ENCODE data around the gene UNC93A. TPM values are rescaled to one million over a fixed set of nuclear protein-coding genes. Genes with fewer than 3 reads are reported as not detected.

Gene UNC93A
- total and polyA plus RNA-seq, 2 donors (not counting 3 experiments of a cell fraction or from before 2014, with no cell fraction given) = not detected

DNA sequence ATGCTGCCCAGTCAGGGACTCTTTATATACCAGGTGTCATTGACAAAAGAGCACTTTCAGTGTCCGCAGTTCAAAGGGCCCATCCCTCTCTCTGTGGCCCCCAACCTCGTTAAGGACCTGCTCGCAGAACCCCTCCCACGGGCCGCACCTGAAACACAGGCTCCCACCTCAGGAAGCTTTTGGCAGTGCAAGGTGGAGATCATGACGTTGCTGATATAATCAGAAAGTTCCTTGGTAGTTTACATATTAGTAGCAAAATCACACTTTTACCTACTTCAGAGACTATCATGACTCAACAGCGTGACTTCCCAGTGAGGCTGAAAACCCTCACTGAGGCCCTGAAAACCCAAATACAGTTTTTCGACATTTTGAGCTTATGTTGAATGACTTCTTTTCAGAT lies 37.9 kb downstream of the UNC93A start:
- dilution Hi-C loops (cut with MboI; ENCODE audit: extremely low pct_ligation_motif_present, low sequenced_read_pairs) = no loop called here
- Histone ChIP-seq H4K20me1 (replicated peaks; ENCODE audit: control insufficient read depth, extremely low read depth, insufficient read depth, low read length) (no peaks in the 10 kb centered on the region), H3K4me3 (replicated peaks in 1 of 3; ENCODE audit: insufficient read depth in 1 of 3, low read depth in 1 of 3, low read length in 3 of 3) (no peak overlapping the region), H3K4me1 (ENCODE audit: control insufficient read depth, extremely low read depth, insufficient read depth, low read length) (no peaks in the 10 kb centered on the region), H3K9me1 (replicated peaks; ENCODE audit: control insufficient read depth, extremely low read depth, insufficient read depth, low read length) (no peaks in the 10 kb centered on the region), H3K9ac (replicated peaks; ENCODE audit: extremely low read depth, insufficient read depth, low read length) (no peak overlapping the region), H3K36me3 (ENCODE audit: control insufficient read depth in 2 of 2, extremely low read depth in 1 of 2, insufficient read depth in 2 of 2, low read length in 2 of 2) (no peaks in the 10 kb centered on the region), H3K4me2 (ENCODE audit: insufficient read depth, low read length) (no peak overlapping the region), H3K9me3 (replicated peaks; ENCODE audit: control insufficient read depth, insufficient read depth, low read length) (no peaks in the 10 kb centered on the region), H2AFZ (ENCODE audit: low read depth, low read length) (no peak overlapping the region), H3K79me2 (ENCODE audit: control insufficient read depth, insufficient read depth, low read length) (no peaks in the 10 kb centered on the region), H3K27ac (ENCODE audit: insufficient read depth, low read depth, low read length) (no peak overlapping the region), H3K27me3 (ENCODE audit: control insufficient read depth in 2 of 2, insufficient read depth in 2 of 2, low read length in 2 of 2) (no peaks in the 10 kb centered on the region)
- POLR2A ChIA-PET = no interaction called here
- no peak for TF ChIP-seq POLR2A (IDR thresholded peaks at IDR 0.05; ENCODE audit: low read depth, low read length)
- TF ChIP-seq EZH2 (IDR thresholded peaks at IDR 0.05; ENCODE audit: borderline replicate concordance, low read depth, low read length, severe bottlenecking) = no peak
- no peak for TF ChIP-seq MYC (IDR thresholded peaks at IDR 0.05; ENCODE audit: low read depth, low read length)
- TF ChIP-seq, protein P1, sequence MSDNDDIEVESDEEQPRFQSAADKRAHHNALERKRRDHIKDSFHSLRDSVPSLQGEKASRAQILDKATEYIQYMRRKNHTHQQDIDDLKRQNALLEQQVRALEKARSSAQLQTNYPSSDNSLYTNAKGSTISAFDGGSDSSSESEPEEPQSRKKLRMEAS (IDR thresholded peaks at IDR 0.05; ENCODE audit: insufficient read depth, insufficient read length) = no peak
- TF ChIP-seq JUN (IDR thresholded peaks at IDR 0.05; ENCODE audit: borderline replicate concordance, insufficient read depth, insufficient read length, low read depth) = no peak
- TF ChIP-seq FOS (IDR thresholded peaks at IDR 0.05; ENCODE audit: borderline replicate concordance, insufficient read depth, low read length) = no peak
- no peak for TF ChIP-seq POLR2AphosphoS5 (IDR thresholded peaks at IDR 0.05; ENCODE audit: insufficient read depth, low read depth, low read length)
- TF ChIP-seq, protein P2, sequence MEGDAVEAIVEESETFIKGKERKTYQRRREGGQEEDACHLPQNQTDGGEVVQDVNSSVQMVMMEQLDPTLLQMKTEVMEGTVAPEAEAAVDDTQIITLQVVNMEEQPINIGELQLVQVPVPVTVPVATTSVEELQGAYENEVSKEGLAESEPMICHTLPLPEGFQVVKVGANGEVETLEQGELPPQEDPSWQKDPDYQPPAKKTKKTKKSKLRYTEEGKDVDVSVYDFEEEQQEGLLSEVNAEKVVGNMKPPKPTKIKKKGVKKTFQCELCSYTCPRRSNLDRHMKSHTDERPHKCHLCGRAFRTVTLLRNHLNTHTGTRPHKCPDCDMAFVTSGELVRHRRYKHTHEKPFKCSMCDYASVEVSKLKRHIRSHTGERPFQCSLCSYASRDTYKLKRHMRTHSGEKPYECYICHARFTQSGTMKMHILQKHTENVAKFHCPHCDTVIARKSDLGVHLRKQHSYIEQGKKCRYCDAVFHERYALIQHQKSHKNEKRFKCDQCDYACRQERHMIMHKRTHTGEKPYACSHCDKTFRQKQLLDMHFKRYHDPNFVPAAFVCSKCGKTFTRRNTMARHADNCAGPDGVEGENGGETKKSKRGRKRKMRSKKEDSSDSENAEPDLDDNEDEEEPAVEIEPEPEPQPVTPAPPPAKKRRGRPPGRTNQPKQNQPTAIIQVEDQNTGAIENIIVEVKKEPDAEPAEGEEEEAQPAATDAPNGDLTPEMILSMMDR (IDR thresholded peaks at IDR 0.05; ENCODE audit: extremely low read depth in 1 of 2, insufficient read depth in 1 of 2, low read depth in 1 of 2, low read length in 2 of 2) = no peak
- intact Hi-C loops (cut with micrococcal nuclease) = no loop called here
- no TSS peak for BruUV-seq (replicated peaks)
- DNase-seq (ENCODE audit: low read depth, low spot score) = no peak
- CTCF ChIA-PET = interaction anchor here (1.3 to 1.6 kb wide), 2 partner anchors 22 to 570 kb away, joined by 3 read pairs; no protein-coding TSS in a partner anchor
- FAIRE-seq = no peak
